H1 (cell line): ENCODE measurements around the gene CACNG7. TPM values are rescaled to one million over a fixed set of nuclear protein-coding genes. Genes with fewer than 3 reads are reported as not detected.

Experiments
- CTCF ChIA-PET: fragments of 300-600 bp; sonication (Branson Sonifier 250); formaldehyde crosslinking; loops from one replicate; lab custom pipeline; 2021; ENCODE audit not compliant: partially characterized antibody; lab: Charles Lee
- POLR2A ChIA-PET: fragments of 300-600 bp; sonication (Branson Sonifier 250); formaldehyde crosslinking; loops from one replicate; lab custom pipeline; 2021; ENCODE audit warnings: inconsistent platforms; ENCODE audit not compliant: partially characterized antibody; lab: Charles Lee
- DNase-seq, 2 experiments: peaks; one replicate each; pipeline versions ENCODE4 v3.0.0 to v3.0.0-alpha.2; 2010 to 2022; ENCODE audit warnings: low spot score in 2 of 2, low read depth in 1 of 2, mixed read lengths in 1 of 2
- FAIRE-seq: peaks from 2 replicates; lab custom pipeline; 2011; peaks lifted over from hg19 to GRCh38; lab: Jason Lieb, UNC
- H2AFZ ChIP-seq: 2 replicates; pipeline ENCODE4 v1.8.1; 2012; ENCODE audit warnings: low read length, inconsistent platforms
- H2AK5ac ChIP-seq: 2 replicates; pipeline ENCODE4 v1.6.1; 2013; ENCODE audit warnings: low read depth, low read length
- H2BK120ac ChIP-seq: replicated peaks from 2 replicates; pipeline ENCODE3; 2013; ENCODE audit warnings: low read depth, low read length, inconsistent platforms
- H2BK12ac ChIP-seq: 2 replicates; pipeline ENCODE4 v1.6.1; 2013; ENCODE audit warnings: low read depth, low read length
- H2BK15ac ChIP-seq: 2 replicates; pipeline ENCODE4 v1.6.1; 2013; ENCODE audit warnings: low read length
- H2BK20ac ChIP-seq: 2 replicates; pipeline ENCODE4 v1.6.1; 2013; ENCODE audit warnings: low read length
- H2BK5ac ChIP-seq: 2 replicates; pipeline ENCODE4 v1.6.1; 2013; ENCODE audit warnings: low read depth, low read length
- H3K14ac ChIP-seq: 2 replicates; pipeline ENCODE4 v1.6.1; 2013; ENCODE audit warnings: inconsistent platforms; ENCODE audit not compliant: insufficient read length
- H3K18ac ChIP-seq: 2 replicates; pipeline ENCODE4 v1.6.1; 2013; ENCODE audit warnings: low read length; ENCODE audit errors: extremely low read depth
- H3K23ac ChIP-seq: 2 replicates; pipeline ENCODE4 v1.6.1; 2013; ENCODE audit warnings: inconsistent platforms; ENCODE audit not compliant: insufficient read length
- H3K23me2 ChIP-seq: 2 replicates; pipeline ENCODE4 v1.6.1; 2013; ENCODE audit warnings: low read depth, low read length
- H3K27ac ChIP-seq: 2 replicates; pipeline ENCODE4 v1.6.1; 2011; ENCODE audit warnings: low read depth, low read length, inconsistent platforms
- H3K27me3 ChIP-seq, 4 experiments: replicated peaks in 1 of 4; 1 replicate in 1 of 4; 2 replicates in 3 of 4; pipeline versions ENCODE4 v1.6.1 to v1.8.1; 2011 to 2013; ENCODE audit warnings: low read length in 3 of 4, mild to moderate bottlenecking in 3 of 4, inconsistent platforms in 2 of 4, mixed read lengths in 2 of 4, moderate library complexity in 1 of 4; ENCODE audit not compliant: control insufficient read depth in 3 of 4, insufficient read depth in 3 of 4; ENCODE audit errors: extremely low read depth in 1 of 4
- H3K36me3 ChIP-seq, 4 experiments: 2 replicates each; pipeline versions ENCODE4 v1.6.1 to v1.8.1; 2011 to 2013; ENCODE audit warnings: mild to moderate bottlenecking in 4 of 4, low read length in 3 of 4, moderate library complexity in 2 of 4, control low read depth in 1 of 4, inconsistent platforms in 1 of 4; ENCODE audit not compliant: insufficient read depth in 4 of 4, control insufficient read depth in 2 of 4
- H3K4ac ChIP-seq: replicated peaks from 2 replicates; pipeline ENCODE3; 2013; ENCODE audit warnings: low read length, low read depth, mixed read lengths, inconsistent platforms; ENCODE audit not compliant: insufficient read length
- H3K4me1 ChIP-seq, 4 experiments: replicated peaks in 1 of 4; 1 replicate in 1 of 4; 2 replicates in 3 of 4; pipeline versions ENCODE4 v1.6.1 to v1.8.1; 2011 to 2013; ENCODE audit warnings: low read length in 3 of 4, inconsistent platforms in 2 of 4, mixed read lengths in 1 of 4; ENCODE audit not compliant: insufficient read depth in 4 of 4, control insufficient read depth in 3 of 4
- H3K4me2 ChIP-seq, 2 experiments: 2 replicates each; pipeline versions ENCODE4 v1.6.1 to v1.8.1; 2011 to 2013; ENCODE audit warnings: low read depth in 2 of 2, low read length in 2 of 2, control low read depth in 1 of 2, inconsistent platforms in 1 of 2, mild to moderate bottlenecking in 1 of 2; ENCODE audit not compliant: insufficient read depth in 1 of 2
- H3K4me3 ChIP-seq, 4 experiments: fragments of 200-600, 300-600 bp in 1 of 4; sonication (generic), shearing (Covaris generic), sonication (Bioruptor Twin) in 1 of 4; 2 replicates each; pipeline versions ENCODE4 v1.5.1 to v1.8.1; 2011 to 2016; ENCODE audit warnings: low read length in 4 of 4, low read depth in 3 of 4, control low read depth in 2 of 4, inconsistent platforms in 2 of 4, mild to moderate bottlenecking in 2 of 4, mixed read lengths in 1 of 4, moderate library complexity in 1 of 4; ENCODE audit not compliant: insufficient read depth in 2 of 4; ENCODE audit errors: extremely low read depth in 1 of 4
- H3K56ac ChIP-seq: replicated peaks from 2 replicates; pipeline ENCODE3; 2013; ENCODE audit warnings: low read depth, mild to moderate bottlenecking, mixed read lengths, low read length, inconsistent platforms; ENCODE audit not compliant: insufficient read length
- H3K79me1 ChIP-seq: 2 replicates; pipeline ENCODE4 v1.6.1; 2013; ENCODE audit warnings: low read depth, low read length, control low read depth
- H3K79me2 ChIP-seq, 2 experiments: 2 replicates each; pipeline versions ENCODE4 v1.6.1 to v1.8.1; 2012 to 2013; ENCODE audit warnings: low read length in 2 of 2, mild to moderate bottlenecking in 2 of 2, inconsistent platforms in 1 of 2; ENCODE audit not compliant: insufficient read depth in 2 of 2, control insufficient read depth in 1 of 2
- H3K9ac ChIP-seq, 4 experiments: replicated peaks in 1 of 4; 1 replicate in 1 of 4; 2 replicates in 3 of 4; pipeline versions ENCODE4 v1.6.1 to v1.8.1; 2011 to 2013; ENCODE audit warnings: low read depth in 3 of 4, low read length in 3 of 4, control low read depth in 2 of 4, mild to moderate bottlenecking in 2 of 4, moderate library complexity in 2 of 4, inconsistent platforms in 1 of 4; ENCODE audit errors: extremely low read depth in 1 of 4
- H3K9me3 ChIP-seq, 2 experiments: 2 replicates each; pipeline versions ENCODE4 v1.6.1 to v1.8.1; 2012 to 2013; ENCODE audit warnings: mild to moderate bottlenecking in 2 of 2, moderate library complexity in 2 of 2, control low read depth in 1 of 2, inconsistent platforms in 1 of 2, low read depth in 1 of 2, low read length in 1 of 2, mixed read lengths in 1 of 2; ENCODE audit not compliant: insufficient read depth in 2 of 2
- H4K20me1 ChIP-seq, 2 experiments: replicated peaks in 1 of 2; 2 replicates each; pipeline versions ENCODE3 to v1.8.1; 2011 to 2013; ENCODE audit warnings: inconsistent platforms in 2 of 2, low read length in 2 of 2, mild to moderate bottlenecking in 1 of 2; ENCODE audit not compliant: insufficient read depth in 2 of 2, control insufficient read depth in 1 of 2
- H4K5ac ChIP-seq: 2 replicates; pipeline ENCODE4 v1.6.1; 2013; ENCODE audit warnings: low read length, low read depth, mixed read lengths, inconsistent platforms; ENCODE audit not compliant: insufficient read length
- H4K8ac ChIP-seq: 2 replicates; pipeline ENCODE4 v1.8.0; 2013; ENCODE audit warnings: mild to moderate bottlenecking, moderate library complexity, low read length, inconsistent platforms; ENCODE audit not compliant: insufficient read depth; ENCODE audit errors: extremely low read depth
- H4K91ac ChIP-seq: replicated peaks from 2 replicates; pipeline ENCODE3; 2013; ENCODE audit warnings: low read length, mixed read lengths, inconsistent platforms; ENCODE audit not compliant: insufficient read length
- RFX5 ChIP-seq: IDR thresholded peaks from 2 replicates; pipeline ENCODE4 v1.6.1; 2011; ENCODE audit warnings: low read depth, low read length, improper control_type of control experiment, borderline replicate concordance
- SIX5 ChIP-seq: IDR thresholded peaks from 2 replicates; pipeline ENCODE4 v1.6.1; 2011; ENCODE audit warnings: mild to moderate bottlenecking, low read depth, low read length
- TAF1 ChIP-seq: IDR thresholded peaks from 2 replicates; pipeline ENCODE4 v1.6.1; 2011; ENCODE audit warnings: mild to moderate bottlenecking, low read depth, low read length
- WGBS, 2 experiments: shearing (Covaris generic) in 1 of 2; methylation state at CpG; one replicate each; pipeline versions ENCODE4 v1.1.6 to v1.1.7; 2013 to 2015; ENCODE audit warnings: low lambda C conversion rate in 2 of 2, mixed read lengths in 2 of 2, inconsistent platforms in 1 of 2, low coverage in 1 of 2, missing lambda C conversion rate in 1 of 2; ENCODE audit not compliant: insufficient replicate concordance in 2 of 2, insufficient coverage in 1 of 2, insufficient read length in 1 of 2; ENCODE audit errors: extremely low coverage in 1 of 2, missing lambda C conversion rate in 1 of 2; 5-methylcytosine and 5-hydroxymethylcytosine counted together
- polyA plus RNA-seq, 7 experiments: library from polyadenylated mRNA; depleted of rRNA in 3 of 7; stranded (reverse) in 5 of 7; unstranded in 2 of 7; fragments of >200 nt in 5 of 7; fragments of 200-250 nt in 2 of 7; gene quantifications; 1 replicate in 5 of 7; 2 replicates in 1 of 7; 4 replicates in 1 of 7; pipeline versions ENCODE4 v1.2.1 to v1.2.3, GENCODE V29; 2011 to 2013; ENCODE audit warnings: missing spikeins in 2 of 7, mixed read lengths in 2 of 7
- total RNA-seq: library from RNA; stranded (reverse); fragmentation: NEBNext Ultra II Directional; extraction: Animal tissue kit (Norgen Biotek cat#: 25700); gene quantifications from 2 replicates; pipeline ENCODE4 v1.2.1, GENCODE V29; 2021

Gene CACNG7
- total and polyA plus RNA-seq, 2 of the 8 experiments (the other 6 are each of a cell fraction or from before 2014, with no cell fraction given) = 28.9 to 69.8 TPM

- no peak overlapping the region for H2AFZ ChIP-seq
- TF ChIP-seq SIX5 (peak; percentile 94), TAF1 (0 out of 2 replicates have a peak, but pooled peaks have one; percentile 8), RFX5 (no peak)
- FAIRE-seq (no peak), DNase-seq (no peak)
- H3K56ac ChIP-seq = no peak overlapping the region
- H3K23me2 ChIP-seq = peaks cover 4% of the 10 kb centered on the region
- no peak overlapping the region for H4K91ac ChIP-seq
- peaks cover 0 to 3% (median 0%) of the 10 kb centered on the region in 4 experiments; a peak in 1 of 7 replicates for H3K27me3 ChIP-seq
- H3K9me3 ChIP-seq = no peaks in the 10 kb centered on the region
- H3K36me3 ChIP-seq = peaks cover 0 to 4% (median 0%) of the 10 kb centered on the region in 4 experiments; a peak in 1 of 8 replicates
- ChIA-PET POLR2A (interaction anchor here (1.1 to 5.1 kb wide), 2 partner anchors 14 to 25 kb away, joined by 5 to 38 read pairs; partner anchors contain the start of gene MYADM), CTCF (interaction anchor here (1.1 to 3.1 kb wide), 5 partner anchors 8 to 88 kb away, joined by 3 to 10 read pairs (median 5); no protein-coding TSS in a partner anchor)
- H2BK120ac ChIP-seq = no peak overlapping the region
- H3K4ac ChIP-seq = no peak overlapping the region
- H4K20me1 ChIP-seq = no peaks in the 10 kb centered on the region
- H3K4me2 ChIP-seq = no peak overlapping the region
- H3K4me3 ChIP-seq = no peak overlapping the region
- no peaks in the 10 kb centered on the region for H3K79me1 ChIP-seq
- no peak overlapping the region for H2BK12ac ChIP-seq
- 78% methylated on average over 8 of the region's 8 CpGs; no CpG with 5 or more reads in 1 of the 2 experiments for WGBS, 2 experiments
- H3K14ac ChIP-seq = no peak overlapping the region
- no peak overlapping the region for H2BK20ac ChIP-seq
- no peak overlapping the region for H2BK5ac ChIP-seq
- no peaks in the 10 kb centered on the region for H3K79me2 ChIP-seq
- no peak overlapping the region for H3K23ac ChIP-seq
- no peak overlapping the region for H2AK5ac ChIP-seq
- no peak overlapping the region for H2BK15ac ChIP-seq
- H3K18ac ChIP-seq = no peak overlapping the region
- no peak overlapping the region for H3K27ac ChIP-seq
- no peak overlapping the region for H4K8ac ChIP-seq
- H3K4me1 ChIP-seq = peaks cover 0 to 10% (median 5%) of the 10 kb centered on the region in 4 experiments; a peak in 5 of 7 replicates
- no peak overlapping the region for H3K9ac ChIP-seq
- no peak overlapping the region for H4K5ac ChIP-seq
Observed at GRCh38 chr19:53892981-53893325, 16.1 kb upstream of the CACNG7 start.
